HEK293 (cell line): ENCODE measurements around the gene ACRBP.

Experiments
- MEIS1 ChIP-seq: sonication (generic); formaldehyde crosslinking; IDR thresholded peaks from 2 replicates; pipeline ENCODE4 v1.8.1; 2022; ENCODE audit warnings: missing genetic modification reagents, mild to moderate bottlenecking, borderline replicate concordance
- SALL2 ChIP-seq: fragments of 450-650 bp; formaldehyde crosslinking; IDR thresholded peaks from 2 replicates; pipeline ENCODE4 v1.5.0; 2017; ENCODE audit warnings: missing biosample characterization, mild to moderate bottlenecking, missing genetic modification characterization, borderline replicate concordance
- ZEB2 ChIP-seq: fragments of 450-650 bp; formaldehyde crosslinking; IDR thresholded peaks from 2 replicates; pipeline ENCODE4 v1.5.1; 2016; ENCODE audit warnings: missing biosample characterization, missing genetic modification characterization
- ZNF292 ChIP-seq: fragments of 450-650 bp; formaldehyde crosslinking; IDR thresholded peaks from 2 replicates; pipeline ENCODE4 v1.5.1; 2016; ENCODE audit warnings: low read depth, missing biosample characterization, missing genetic modification characterization, borderline replicate concordance
- ZNF311 ChIP-seq: fragments of 450-650 bp; formaldehyde crosslinking; IDR thresholded peaks from 2 replicates; pipeline ENCODE4 v1.5.1; 2017; ENCODE audit warnings: missing biosample characterization, missing genetic modification characterization, borderline replicate concordance
- ZNF335 ChIP-seq: fragments of 450-650 bp; formaldehyde crosslinking; conservative IDR thresholded peaks from 2 replicates; pipeline ENCODE4 v1.5.1; 2016; ENCODE audit warnings: missing biosample characterization, missing genetic modification characterization
- TF ChIP-seq, protein P1 (sequence below): fragments of 450-650 bp; formaldehyde crosslinking; IDR thresholded peaks from 2 replicates; pipeline ENCODE4 v1.5.1; 2016; ENCODE audit warnings: missing biosample characterization, missing genetic modification characterization
- TF ChIP-seq, protein P2 (sequence below): fragments of 450-650 bp; formaldehyde crosslinking; IDR thresholded peaks from 2 replicates; pipeline ENCODE4 v1.5.1; 2016; ENCODE audit warnings: missing biosample characterization, missing genetic modification characterization
- TF ChIP-seq, protein P3 (sequence below): fragments of 450-650 bp; formaldehyde crosslinking; IDR thresholded peaks from 2 replicates; pipeline ENCODE4 v1.5.1; 2016; ENCODE audit warnings: missing biosample characterization, missing genetic modification characterization, low read depth
- TF ChIP-seq, protein P4 (sequence below): fragments of 450-650 bp; formaldehyde crosslinking; IDR thresholded peaks from 2 replicates; pipeline ENCODE4 v1.5.1; 2016; ENCODE audit warnings: missing biosample characterization, missing genetic modification characterization
- TF ChIP-seq, protein P5 (sequence below): fragments of 450-650 bp; IDR thresholded peaks from 2 replicates; pipeline ENCODE4 v1.5.1; 2018; ENCODE audit warnings: missing biosample characterization, mild to moderate bottlenecking, missing genetic modification characterization

DNA sequence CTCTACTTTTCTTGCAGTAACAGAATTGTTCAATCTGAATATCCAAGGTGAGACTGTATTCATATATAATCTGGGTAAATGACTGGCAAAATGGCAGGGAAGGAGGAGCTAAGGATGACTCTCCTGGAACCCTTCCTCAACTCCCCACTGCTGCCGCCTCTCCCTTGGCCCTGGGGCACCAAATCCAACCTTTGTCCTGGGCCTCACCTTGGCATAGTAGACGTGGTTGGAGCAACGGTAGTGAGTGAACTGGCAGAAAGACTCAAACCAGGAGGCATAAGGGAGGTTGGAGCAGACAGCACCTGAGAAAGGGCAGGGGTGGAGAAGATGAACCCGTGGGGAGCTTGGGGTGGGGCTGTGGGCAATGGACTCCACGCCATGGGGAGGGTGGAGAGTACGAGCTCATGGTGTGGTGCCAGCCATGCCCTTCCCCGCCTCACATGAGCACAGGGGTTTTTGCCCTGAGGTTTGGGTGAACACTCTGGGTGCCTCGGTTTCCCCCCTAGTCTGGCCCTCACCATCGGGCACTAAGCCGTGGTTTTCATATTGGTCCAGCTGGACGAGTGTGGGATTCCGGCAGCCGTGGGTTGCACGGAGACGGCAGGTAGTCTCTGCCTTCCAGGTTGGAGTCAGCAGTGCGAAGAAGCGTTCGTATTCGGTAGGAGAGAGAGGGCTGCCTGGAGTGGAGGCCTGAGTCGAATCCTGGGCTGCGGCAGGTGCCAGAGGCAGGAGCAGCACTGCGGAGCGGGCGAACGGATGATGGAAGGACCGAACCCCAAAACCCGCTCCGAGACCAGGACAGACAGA, 753 bp downstream of the ACRBP start:
- TF ChIP-seq, protein P1, sequence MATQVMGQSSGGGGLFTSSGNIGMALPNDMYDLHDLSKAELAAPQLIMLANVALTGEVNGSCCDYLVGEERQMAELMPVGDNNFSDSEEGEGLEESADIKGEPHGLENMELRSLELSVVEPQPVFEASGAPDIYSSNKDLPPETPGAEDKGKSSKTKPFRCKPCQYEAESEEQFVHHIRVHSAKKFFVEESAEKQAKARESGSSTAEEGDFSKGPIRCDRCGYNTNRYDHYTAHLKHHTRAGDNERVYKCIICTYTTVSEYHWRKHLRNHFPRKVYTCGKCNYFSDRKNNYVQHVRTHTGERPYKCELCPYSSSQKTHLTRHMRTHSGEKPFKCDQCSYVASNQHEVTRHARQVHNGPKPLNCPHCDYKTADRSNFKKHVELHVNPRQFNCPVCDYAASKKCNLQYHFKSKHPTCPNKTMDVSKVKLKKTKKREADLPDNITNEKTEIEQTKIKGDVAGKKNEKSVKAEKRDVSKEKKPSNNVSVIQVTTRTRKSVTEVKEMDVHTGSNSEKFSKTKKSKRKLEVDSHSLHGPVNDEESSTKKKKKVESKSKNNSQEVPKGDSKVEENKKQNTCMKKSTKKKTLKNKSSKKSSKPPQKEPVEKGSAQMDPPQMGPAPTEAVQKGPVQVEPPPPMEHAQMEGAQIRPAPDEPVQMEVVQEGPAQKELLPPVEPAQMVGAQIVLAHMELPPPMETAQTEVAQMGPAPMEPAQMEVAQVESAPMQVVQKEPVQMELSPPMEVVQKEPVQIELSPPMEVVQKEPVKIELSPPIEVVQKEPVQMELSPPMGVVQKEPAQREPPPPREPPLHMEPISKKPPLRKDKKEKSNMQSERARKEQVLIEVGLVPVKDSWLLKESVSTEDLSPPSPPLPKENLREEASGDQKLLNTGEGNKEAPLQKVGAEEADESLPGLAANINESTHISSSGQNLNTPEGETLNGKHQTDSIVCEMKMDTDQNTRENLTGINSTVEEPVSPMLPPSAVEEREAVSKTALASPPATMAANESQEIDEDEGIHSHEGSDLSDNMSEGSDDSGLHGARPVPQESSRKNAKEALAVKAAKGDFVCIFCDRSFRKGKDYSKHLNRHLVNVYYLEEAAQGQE, result no peak
- TF ChIP-seq, protein P2, sequence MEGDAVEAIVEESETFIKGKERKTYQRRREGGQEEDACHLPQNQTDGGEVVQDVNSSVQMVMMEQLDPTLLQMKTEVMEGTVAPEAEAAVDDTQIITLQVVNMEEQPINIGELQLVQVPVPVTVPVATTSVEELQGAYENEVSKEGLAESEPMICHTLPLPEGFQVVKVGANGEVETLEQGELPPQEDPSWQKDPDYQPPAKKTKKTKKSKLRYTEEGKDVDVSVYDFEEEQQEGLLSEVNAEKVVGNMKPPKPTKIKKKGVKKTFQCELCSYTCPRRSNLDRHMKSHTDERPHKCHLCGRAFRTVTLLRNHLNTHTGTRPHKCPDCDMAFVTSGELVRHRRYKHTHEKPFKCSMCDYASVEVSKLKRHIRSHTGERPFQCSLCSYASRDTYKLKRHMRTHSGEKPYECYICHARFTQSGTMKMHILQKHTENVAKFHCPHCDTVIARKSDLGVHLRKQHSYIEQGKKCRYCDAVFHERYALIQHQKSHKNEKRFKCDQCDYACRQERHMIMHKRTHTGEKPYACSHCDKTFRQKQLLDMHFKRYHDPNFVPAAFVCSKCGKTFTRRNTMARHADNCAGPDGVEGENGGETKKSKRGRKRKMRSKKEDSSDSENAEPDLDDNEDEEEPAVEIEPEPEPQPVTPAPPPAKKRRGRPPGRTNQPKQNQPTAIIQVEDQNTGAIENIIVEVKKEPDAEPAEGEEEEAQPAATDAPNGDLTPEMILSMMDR (tag by site-specific recombination), result no peak
- no peak for TF ChIP-seq ZEB2 (tag by site-specific recombination)
- TF ChIP-seq ZNF335 (tag by site-specific recombination), result no peak
- TF ChIP-seq SALL2, result no peak
- TF ChIP-seq, protein P3, sequence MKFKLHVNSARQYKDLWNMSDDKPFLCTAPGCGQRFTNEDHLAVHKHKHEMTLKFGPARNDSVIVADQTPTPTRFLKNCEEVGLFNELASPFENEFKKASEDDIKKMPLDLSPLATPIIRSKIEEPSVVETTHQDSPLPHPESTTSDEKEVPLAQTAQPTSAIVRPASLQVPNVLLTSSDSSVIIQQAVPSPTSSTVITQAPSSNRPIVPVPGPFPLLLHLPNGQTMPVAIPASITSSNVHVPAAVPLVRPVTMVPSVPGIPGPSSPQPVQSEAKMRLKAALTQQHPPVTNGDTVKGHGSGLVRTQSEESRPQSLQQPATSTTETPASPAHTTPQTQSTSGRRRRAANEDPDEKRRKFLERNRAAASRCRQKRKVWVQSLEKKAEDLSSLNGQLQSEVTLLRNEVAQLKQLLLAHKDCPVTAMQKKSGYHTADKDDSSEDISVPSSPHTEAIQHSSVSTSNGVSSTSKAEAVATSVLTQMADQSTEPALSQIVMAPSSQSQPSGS, result no peak
- no peak for TF ChIP-seq MEIS1 (CRISPR knock-in tag)
- TF ChIP-seq ZNF311 (tag by site-specific recombination), result no peak
- TF ChIP-seq, protein P4, sequence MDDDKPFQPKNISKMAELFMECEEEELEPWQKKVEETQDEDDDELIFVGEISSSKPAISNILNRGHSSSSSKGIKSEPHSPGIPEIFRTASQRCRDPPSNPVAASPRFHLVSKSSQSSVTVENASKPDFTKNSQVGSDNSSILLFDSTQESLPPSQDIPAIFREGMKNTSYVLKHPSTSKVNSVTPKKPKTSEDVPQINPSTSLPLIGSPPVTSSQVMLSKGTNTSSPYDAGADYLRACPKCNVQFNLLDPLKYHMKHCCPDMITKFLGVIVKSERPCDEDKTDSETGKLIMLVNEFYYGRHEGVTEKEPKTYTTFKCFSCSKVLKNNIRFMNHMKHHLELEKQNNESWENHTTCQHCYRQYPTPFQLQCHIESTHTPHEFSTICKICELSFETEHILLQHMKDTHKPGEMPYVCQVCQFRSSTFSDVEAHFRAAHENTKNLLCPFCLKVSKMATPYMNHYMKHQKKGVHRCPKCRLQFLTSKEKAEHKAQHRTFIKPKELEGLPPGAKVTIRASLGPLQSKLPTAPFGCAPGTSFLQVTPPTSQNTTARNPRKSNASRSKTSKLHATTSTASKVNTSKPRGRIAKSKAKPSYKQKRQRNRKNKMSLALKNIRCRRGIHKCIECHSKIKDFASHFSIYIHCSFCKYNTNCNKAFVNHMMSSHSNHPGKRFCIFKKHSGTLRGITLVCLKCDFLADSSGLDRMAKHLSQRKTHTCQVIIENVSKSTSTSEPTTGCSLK, result no peak
- no peak for TF ChIP-seq ZNF292 (tag by site-specific recombination)
- TF ChIP-seq, protein P5, sequence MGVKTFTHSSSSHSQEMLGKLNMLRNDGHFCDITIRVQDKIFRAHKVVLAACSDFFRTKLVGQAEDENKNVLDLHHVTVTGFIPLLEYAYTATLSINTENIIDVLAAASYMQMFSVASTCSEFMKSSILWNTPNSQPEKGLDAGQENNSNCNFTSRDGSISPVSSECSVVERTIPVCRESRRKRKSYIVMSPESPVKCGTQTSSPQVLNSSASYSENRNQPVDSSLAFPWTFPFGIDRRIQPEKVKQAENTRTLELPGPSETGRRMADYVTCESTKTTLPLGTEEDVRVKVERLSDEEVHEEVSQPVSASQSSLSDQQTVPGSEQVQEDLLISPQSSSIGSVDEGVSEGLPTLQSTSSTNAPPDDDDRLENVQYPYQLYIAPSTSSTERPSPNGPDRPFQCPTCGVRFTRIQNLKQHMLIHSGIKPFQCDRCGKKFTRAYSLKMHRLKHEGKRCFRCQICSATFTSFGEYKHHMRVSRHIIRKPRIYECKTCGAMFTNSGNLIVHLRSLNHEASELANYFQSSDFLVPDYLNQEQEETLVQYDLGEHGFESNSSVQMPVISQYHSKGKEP (tag by site-specific recombination), result no peak
